ENCODE results near the gene DCLK1.
A peak's percentile ranks its signal among the peaks of the same experiment; 100 is the strongest.
"Not testable (repeated sequence)": the region's sequence is repeated elsewhere in the genome, so short reads cannot be mapped to it uniquely, and the experiment has no call there.

Gene DCLK1

DNA sequence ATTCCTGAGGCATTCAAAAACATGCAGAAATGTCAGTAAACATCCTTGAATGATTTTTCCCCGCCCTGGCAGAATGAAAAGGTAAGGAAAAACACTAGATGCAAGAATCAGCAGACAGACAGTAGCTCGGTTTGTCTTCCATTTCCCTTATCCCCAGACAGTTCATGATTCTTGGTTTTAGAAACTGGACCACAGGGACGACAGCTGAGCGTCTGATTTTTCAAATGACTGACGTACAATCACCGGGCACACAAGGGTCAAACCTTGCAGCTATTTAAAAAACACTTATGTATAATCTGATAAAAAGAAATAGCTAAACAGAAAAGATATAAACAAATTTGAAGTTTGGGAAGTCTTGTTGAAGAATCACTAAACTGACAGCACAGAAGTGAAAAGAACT lies 47.1 kb downstream of the DCLK1 start:
- no peak for DNase-seq (ENCODE audit: low spot score)

DNA sequence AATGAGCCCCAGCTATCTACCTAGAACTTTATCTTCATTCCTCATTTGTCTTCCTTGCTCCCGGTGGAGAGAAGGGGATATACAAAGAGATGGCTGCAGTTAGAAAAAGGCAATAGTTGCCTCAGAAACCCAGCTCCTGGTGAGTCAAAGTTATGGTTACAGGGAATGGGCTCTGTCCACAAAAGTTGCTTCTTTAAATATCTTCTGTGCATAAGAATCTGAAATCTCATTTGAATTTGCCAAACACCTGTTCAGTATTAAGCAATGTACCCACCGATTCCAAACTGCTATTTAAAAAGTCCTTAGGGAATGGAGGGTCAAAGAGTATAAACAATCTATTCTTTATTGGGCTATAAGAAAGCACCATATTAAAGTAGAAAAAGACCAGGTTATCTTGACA lies 48.4 kb downstream of the DCLK1 start:
- no peak for DNase-seq (ENCODE audit: low spot score)

DNA sequence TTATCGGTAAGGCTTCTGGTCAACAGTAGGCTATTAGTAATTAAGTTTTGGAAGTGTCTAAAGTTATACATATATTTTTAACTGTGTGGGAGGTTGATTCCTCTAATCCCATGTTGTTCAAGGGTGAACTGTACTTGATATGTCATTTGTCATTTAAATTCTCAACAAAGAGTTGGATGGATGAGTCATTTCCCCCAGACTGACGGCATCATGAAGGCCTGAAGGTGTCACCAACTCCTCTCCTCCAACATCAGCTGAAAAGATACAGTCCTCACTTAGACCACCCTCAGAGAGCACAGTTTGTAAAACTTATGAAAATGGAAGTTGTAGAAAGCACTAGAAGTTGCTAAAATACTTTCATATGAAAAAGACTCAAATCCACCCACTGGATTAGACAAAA lies 48.8 kb downstream of the DCLK1 start:
- no peak for DNase-seq (ENCODE audit: low spot score)

DNA sequence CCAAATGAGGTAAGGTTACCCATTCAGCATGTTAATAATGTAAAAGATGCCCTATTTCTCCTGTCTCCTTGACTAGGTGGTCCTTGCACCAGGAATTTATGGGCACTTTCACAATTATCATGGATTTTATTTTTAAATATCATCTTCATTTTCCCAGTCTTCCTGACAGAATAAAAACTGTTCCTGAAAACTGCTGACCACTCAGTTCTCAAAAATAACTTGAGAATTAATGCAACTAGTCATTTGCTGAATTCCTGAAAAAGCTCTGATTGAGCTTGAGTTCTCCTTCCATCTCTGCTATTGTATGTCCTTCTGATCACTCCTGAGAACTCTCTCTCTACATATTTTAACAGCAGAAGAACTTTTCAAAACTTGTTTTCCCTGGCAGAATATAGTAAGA lies 55.0 kb downstream of the DCLK1 start:
- DNase-seq (ENCODE audit: low spot score), result no peak

DNA sequence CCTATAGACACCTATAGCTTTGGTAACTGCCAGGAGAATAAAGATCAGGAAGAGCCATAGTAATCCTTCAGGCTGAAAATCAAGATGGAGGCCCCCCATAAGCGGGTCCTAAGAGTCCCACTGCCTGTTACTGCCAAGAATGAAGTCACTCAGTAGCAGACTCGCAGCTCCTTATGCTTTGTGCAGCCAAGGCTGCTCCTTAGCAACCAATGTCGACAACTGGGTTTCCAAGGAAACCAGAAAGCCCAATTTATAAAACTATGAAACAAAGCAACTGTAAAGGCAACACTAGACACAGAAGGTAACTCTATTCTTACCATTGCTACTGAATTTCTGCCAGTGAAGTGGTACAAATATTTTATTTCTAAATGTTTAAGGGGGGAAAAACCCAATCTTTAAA lies 56.5 kb downstream of the DCLK1 start:
- no peak for DNase-seq (ENCODE audit: low spot score)

DNA sequence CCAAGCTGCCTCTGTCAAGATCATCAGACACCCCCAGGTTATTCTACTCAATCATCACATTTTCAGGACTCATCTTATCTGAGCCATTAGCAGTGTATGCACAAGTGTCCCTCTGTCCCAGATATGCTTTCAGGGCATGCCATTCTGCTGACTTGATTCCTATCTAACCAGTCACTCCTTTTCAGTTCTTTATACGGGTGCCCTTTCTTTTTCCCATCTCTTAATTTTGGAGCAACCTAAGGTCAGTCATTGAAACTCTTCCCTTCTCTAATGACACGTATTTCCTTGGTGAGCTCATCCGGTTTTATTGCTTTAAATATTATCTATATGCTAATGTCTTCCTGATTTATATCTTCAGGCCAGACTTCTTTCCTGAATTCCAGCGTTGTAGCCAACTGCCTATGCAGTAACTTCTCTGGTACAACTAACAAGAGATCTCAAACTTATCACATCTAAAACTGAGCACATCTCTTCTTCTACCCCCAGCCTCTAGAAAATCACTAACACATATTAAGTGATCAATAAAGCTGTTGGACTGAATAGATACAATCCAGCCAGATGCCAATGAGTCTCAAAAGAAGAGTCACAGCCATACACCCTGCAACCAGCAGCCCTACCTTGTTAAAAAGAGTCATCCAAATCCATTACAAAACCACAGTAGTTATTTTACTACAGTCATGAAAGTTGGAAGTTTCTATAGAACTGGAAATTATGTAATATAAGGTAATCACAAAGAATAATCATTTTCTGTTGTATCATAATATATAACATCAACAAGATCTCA lies 58.8 kb downstream of the DCLK1 start:
- no peak for DNase-seq (ENCODE audit: low spot score)

DNA sequence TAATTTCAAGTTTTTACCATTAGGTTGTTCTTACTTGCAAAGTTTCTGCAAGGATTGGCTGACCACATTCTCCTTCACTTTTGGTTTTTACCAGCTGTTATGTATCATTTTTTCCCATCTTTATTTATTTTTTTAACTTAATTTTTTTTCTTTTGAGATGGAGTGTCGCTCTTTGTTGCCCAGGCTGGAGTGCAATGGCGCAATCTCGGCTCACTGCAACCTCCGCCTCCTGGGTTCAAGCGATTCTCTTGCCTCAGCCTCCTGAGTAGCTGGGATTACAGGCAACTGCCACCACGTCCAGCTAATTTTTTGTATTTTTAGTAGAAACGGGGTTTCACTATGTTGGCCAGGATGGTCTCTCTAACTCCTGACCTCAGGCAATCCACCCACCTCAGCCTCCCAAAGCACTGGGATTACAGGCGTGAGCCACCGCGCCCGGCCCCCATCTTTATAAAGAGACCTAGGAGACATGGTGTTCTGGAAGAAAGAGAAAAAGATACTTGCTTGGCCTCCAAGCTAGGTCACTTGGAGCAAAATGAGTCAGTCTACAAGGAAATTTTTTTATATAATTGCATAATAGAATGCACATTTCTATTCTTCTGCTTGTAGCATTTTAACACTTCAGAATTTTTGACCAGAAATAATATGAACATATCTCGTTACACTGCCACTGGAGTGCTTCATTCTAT lies 60.5 kb downstream of the DCLK1 start:
- DNase-seq (ENCODE audit: low spot score), result not testable (repeated sequence)

DNA sequence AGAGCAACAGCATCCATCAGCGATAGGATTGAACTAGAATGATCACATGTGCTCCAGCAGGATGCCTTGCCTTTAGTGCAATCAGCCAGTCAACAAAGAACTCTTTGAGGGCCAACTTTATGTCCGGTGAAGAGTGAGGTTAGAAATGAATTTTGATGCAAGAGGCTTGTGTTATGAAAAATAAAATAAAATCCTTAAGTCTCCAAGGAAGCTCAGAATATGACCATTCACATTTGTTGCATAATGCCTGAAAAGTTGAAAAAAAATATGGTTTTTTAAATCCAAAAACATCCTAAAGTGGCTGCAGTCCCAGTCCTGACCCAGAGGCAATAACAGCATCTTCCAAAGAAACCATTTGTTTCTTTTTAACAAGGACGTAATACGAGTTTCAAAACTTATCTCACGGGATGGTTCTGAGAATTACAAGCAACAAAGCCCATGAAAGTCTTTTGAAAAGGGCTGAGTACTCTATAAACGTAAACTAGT lies 61.3 kb downstream of the DCLK1 start:
- DNase-seq (ENCODE audit: low spot score), result peak; percentile 10

DNA sequence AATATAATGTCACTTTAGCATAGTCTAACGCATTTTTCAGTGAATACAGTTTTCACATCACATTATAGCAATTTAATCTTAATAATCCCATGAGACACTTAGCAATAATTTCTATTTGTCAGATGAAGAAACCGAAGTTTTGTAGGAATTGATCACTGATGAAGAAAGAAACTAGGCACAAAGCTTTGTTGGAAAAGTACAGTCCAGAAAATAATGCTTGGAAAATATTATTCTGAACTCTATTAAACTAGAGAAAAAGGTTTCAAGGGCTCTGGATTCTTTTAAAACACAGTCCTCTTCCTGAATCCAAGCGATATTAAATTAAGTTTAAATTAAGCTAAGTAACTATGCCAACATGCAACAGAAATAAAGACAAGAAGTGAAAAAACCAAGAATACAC lies 62.2 kb downstream of the DCLK1 start:
- no peak for DNase-seq (ENCODE audit: low spot score)

DNA sequence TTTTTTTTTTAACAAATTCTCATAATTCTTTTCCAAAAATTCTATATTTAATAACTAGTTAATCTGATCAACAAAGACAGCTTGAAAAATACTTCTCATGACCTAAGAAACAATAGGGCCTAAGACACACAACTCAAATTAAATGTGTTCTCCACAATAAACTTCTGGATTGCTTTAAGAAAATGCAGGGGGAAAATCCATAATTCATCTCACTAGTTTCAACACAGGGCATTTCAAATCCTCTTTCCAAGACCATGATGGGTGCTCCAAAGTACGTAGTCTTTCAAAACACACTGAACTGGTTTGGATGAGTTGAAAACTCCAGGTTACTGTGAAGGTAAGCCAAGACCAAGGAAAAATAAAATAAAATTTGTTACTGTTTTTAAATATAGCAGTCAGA lies 62.6 kb downstream of the DCLK1 start:
- no peak for DNase-seq (ENCODE audit: low spot score)

DNA sequence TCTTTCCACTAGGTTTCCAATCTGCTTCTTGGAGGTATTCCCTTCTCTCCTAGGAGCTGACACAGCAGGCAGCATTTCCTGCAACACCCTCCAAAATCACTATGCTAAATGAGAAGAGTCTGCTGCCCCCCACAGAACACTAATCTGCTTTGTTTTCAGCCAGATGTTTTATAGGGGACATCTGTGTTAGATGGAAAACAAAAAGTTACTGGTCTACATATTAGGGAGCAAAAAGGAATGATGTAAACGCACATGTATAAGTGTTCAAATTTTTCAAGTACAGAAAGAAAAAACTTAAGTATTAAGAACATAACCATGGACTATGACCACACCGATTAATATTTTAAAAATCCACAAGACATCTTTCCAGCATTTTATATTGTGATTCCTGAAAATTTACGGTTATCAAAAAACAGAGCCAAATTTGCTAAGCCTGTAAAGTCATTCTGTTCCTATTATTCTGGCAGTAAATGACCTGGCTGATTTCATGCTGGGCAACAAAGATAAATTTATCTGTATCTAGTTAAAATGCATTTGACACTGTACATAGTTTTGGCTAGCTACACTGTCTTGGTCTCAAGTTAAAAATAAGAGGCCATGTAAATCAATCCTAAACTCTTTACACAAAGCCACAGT lies 63.3 kb downstream of the DCLK1 start:
- DNase-seq (ENCODE audit: low spot score), result no peak

DNA sequence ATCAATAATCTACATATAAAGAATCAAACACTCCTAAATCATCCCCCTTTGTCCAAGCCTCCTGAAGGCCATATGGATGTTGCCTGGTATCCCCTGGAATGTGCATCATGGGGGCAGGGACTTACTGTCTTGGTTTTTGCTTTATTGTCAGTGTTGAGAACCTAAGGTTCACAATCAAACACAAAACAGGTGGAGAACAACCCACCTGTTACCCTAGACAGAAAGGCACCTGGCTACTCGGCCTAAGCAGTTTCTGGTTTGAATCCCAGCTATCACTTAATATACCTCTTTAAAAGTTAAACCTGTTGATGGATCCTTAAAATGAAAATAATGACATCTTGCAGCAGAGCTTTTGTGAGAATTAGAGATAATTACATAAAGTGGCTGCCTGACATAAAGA lies 68.9 kb downstream of the DCLK1 start:
- DNase-seq (ENCODE audit: low spot score), result no peak

DNA sequence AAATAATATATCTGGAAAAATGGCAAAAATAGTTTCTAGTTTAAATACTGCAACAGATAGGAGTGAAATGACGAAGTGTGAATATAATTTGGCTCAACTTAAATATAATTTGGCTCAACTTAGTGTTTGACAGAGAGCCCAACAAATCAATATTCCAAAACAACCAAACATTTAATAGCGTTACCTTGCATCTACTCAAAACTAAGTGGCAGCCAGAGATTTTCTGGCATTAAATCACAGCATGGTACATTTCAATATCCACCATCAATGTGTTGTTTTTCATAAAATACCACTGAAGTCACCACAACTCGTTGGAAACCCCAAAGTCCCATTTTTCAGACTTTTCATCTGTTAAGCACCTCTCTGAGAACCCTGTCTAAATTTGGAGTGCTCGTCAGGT lies 69.6 kb downstream of the DCLK1 start:
- no peak for DNase-seq (ENCODE audit: low spot score)

DNA sequence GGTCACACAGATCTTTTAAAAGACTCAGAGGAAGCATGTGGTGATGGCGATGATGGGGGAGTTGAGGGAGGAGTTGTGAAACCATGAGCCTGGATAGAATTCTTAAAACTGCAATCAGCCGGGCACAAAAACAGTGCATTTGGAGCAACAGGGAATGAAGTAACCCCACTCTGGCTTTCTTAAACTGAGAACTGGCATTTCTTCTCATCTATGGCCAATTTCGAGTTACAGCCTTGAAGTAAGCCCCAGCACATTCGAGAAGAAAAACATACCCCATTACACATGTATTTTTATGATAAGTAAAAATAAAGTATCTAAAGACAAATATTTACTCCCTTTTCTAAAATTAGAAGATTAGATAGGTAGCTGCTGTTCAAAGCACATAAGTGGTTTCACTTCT lies 70.1 kb downstream of the DCLK1 start:
- no peak for DNase-seq (ENCODE audit: low spot score)

DNA sequence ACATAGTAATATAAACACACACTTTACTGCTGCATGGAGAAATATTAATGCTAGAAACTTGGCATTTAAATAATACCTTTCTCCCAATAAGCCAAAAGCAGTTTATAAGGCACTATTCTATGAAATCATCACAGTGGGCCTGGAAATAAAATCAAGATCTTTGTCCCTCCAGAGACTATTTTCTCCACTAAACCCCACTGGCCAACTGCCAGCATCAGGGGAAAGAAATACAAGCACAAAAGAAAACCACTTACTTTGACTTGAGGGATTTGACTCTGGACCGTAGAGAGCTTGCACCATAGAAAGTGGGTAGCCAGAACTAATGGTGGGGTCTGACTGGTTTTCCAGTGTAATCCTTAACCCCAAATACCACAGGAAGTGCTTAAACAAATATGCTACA lies 71.9 kb downstream of the DCLK1 start:
- no peak for DNase-seq (ENCODE audit: low spot score)

DNA sequence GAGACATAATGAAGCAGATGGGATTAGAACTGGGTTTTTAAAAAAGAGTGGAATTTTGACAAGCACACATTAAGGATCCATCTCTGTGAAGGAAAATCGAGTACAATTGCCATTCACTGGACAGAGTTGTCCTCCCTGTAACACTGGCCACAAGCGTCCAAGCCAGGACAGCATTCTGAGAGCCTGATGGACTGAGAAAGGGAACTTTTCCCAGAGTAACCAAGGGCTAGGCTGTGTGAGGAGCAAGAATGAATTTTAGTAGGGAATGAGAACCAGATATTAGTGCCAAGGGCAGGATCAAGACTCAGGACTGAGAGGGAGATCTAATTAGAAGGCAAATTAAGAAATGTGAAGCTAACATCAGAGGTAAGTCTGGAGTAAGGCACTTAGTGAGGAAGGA lies 73.1 kb downstream of the DCLK1 start:
- no peak for DNase-seq (ENCODE audit: low spot score)

DNA sequence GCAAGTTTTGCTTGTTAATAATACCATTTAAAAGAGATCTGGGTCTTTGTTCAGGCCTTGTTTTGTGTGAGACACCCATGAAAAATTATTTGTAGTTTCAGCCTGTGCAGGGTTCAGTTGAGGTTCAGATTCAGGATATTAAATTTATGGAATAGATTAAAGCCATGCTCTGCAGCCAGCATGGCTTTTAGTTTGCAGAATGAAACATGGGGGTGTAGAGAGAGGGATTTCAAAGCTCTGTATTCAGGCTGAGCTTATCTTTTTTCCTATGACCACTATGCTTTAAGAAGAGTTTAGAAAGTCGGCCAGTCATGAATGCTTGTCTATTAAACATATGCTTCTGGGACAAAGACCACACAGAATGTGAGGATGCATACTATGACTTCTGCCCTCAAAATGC lies 73.6 kb downstream of the DCLK1 start:
- no peak for DNase-seq (ENCODE audit: low spot score)

DNA sequence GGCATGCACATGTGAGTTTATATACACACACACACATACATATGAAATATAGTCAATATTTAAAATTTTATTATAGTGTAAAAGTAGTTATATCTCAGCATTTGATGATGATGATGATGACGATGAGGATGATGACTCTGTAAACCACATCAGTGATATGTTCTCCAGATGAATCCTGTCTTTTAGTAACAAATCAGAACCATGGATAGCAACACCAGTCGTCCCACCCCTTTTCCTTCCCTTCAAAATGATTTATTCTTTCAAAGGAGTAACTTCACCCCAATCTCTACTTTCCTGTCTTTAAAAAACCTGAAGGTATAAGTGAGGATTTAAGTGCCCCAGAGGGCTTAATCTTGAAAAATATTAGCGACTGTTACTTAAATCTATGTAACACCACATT lies 74.1 kb downstream of the DCLK1 start:
- peak; percentile 13 for DNase-seq (ENCODE audit: low spot score)

DNA sequence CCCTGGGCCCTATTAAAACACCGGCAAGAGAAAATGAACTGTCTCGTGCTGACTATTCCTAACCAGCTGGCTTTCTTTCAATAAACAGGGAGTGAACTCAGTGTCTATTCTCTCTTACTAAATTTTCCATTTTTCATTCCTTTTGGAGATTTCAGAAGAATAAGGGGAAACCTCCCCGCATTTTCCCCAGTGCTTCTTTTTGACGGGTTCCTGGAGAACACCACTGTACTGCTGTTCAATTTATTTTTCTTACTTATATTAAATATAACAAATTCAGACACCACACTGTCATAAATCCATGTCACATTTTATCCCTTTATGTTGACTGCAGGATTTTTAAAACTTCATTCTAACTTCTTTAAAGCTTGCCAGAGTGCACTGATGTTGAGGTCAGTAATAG lies 75.8 kb downstream of the DCLK1 start:
- DNase-seq (ENCODE audit: low spot score), result no peak

DNA sequence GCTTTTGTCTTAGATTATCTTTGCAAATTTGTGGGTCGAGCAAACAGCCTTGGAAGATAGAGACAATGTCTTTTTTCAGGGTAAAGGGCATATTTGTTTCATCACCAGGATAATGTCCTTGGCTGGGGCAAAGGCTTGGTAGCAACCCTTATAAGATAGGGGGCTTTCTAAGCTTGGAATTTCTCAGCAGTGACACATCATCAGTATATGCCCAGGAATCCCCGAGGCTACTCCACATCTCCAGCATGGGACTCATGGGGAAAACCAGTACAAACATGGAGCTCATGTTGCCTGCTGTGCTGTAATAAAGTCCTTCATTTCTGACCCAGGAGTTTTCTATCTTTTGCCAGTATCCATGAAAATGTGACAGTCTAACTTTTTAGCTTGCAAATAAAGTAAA lies 77.1 kb downstream of the DCLK1 start:
- DNase-seq (ENCODE audit: low spot score), result no peak

DNA sequence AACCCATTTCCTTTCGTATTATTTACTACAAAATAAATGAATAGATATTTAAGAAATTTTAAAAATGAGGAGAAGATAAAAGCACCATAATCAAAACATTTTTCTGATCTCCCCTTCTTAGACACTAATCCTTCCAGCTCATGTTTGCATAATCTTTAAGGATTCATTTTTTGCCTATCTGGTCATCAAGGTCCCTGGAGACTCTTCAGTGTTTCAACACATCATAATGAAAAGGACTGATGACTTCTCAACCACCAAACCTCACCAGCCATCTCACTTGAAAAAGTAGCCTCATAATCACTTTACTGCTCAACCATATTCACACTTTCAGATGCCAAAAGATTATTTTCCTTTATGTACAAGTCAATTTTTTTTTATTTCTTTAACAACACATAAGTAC lies 80.1 kb downstream of the DCLK1 start:
- no peak for DNase-seq (ENCODE audit: low spot score)

DNA sequence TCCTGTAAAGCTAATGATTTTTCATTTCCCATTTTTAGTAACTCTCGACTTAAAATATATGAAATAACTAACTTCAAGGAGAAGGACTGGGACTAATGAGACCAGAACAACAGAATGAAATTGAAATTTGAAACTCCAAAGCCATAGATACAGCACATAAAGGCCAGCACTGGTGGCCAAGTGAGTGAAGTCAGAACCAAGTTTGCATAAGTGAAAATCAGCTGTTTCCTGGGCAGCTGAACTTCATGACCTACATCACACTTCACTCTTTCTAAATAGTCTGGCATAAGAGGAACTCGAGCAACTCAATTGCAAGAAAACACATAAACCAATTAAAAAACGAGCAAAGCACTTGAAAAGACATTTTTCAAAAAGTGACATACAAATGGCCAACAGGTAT lies 84.5 kb downstream of the DCLK1 start:
- no peak for DNase-seq (ENCODE audit: low spot score)
